HCT116 (cell line): ENCODE results near the gene TLR5. TPM values are rescaled to one million over a fixed set of nuclear protein-coding genes. Genes with fewer than 3 reads are reported as not detected.

ENCODE experiments used
- ATAC-seq: fragments of 200-7000 bp; cut with Tn5 transposase; 2 replicates; pipeline ENCODE4 v1.9.1; 2020; ENCODE audit warnings: mild to moderate bottlenecking, moderate library complexity
- BruUV-seq: library from RNA; stranded (reverse); fragments of 400-500 nt; replicated peaks from 2 replicates; lab custom pipeline; 2021; lab: Mats Ljungman, UMichigan
- CTCF ChIA-PET: fragments of 300-600 bp; sonication (Branson Sonifier 250); formaldehyde crosslinking; loops from one replicate; lab custom pipeline; 2021; ENCODE audit warnings: antibody characterized with exemption; lab: Charles Lee
- POLR2A ChIA-PET: fragments of 300-600, 350-600 bp; sonication (Branson Sonifier 250); formaldehyde crosslinking; loops from one replicate; lab custom pipeline; 2021; ENCODE audit warnings: antibody characterized with exemption; lab: Charles Lee
- RAD21 ChIA-PET, 2 experiments: fragments of 300-600 bp; sonication (Branson Sonifier 250); formaldehyde crosslinking; loops; one replicate each; lab custom pipeline; 2023; ENCODE audit warnings: low total read pairs in 2 of 2; ENCODE audit not compliant: uncharacterized antibody in 2 of 2, unreplicated experiment in 2 of 2, low non-redundant PET in 1 of 2; lab: Charles Lee
- DNase-seq: peaks from one replicate; pipeline ENCODE4 v3.0.0-alpha.2; 2010; ENCODE audit warnings: low read depth, low spot score
- H2AFZ ChIP-seq: fragments of 200-600 bp; shearing (Covaris generic), sonication (generic); 2 replicates; pipeline ENCODE4 v1.6.1; 2017; ENCODE audit warnings: low read depth, mixed run types, mixed read lengths, antibody characterized with exemption, low read length; ENCODE audit not compliant: poor library complexity, severe bottlenecking
- H3K27ac ChIP-seq: 2 replicates; pipeline ENCODE4 v1.5.1; 2012; ENCODE audit warnings: low read depth, low read length
- H3K27me3 ChIP-seq: fragments of 200-600 bp; sonication (generic); 2 replicates; pipeline ENCODE4 v1.6.1; 2016; ENCODE audit warnings: mixed run types, low read length, mixed read lengths; ENCODE audit not compliant: insufficient read depth
- H3K36me3 ChIP-seq, 2 experiments: fragments of 200-500 bp in 1 of 2; fragments of 200-600 bp in 1 of 2; sonication (Bioruptor generic) in 1 of 2; sonication (generic) in 1 of 2; 2 replicates each; pipeline versions ENCODE4 v1.5.1 to v1.6.1; 2014 to 2016; ENCODE audit warnings: low read length in 2 of 2, inconsistent platforms in 1 of 2, mixed read lengths in 1 of 2, mixed run types in 1 of 2; ENCODE audit not compliant: insufficient read depth in 2 of 2, control insufficient read depth in 1 of 2
- H3K4me1 ChIP-seq, 2 experiments: fragments of 200-600 bp in 1 of 2; sonication (generic) in 1 of 2; 2 replicates each; pipeline versions ENCODE4 v1.5.1 to v1.6.1; 2012 to 2017; ENCODE audit warnings: low read length in 2 of 2, inconsistent platforms in 1 of 2, mild to moderate bottlenecking in 1 of 2, mixed read lengths in 1 of 2, mixed run types in 1 of 2, moderate library complexity in 1 of 2; ENCODE audit not compliant: insufficient read depth in 2 of 2, control insufficient read depth in 1 of 2
- H3K4me2 ChIP-seq: fragments of 200-600 bp; sonication (generic); 2 replicates; pipeline ENCODE4 v1.6.1; 2017; ENCODE audit warnings: mixed run types, low read length, mixed read lengths
- H3K4me3 ChIP-seq, 2 experiments: fragments of 200-600 bp in 1 of 2; sonication (generic) in 1 of 2; replicated peaks in 1 of 2; 2 replicates each; pipeline ENCODE4 v1.5.1; 2011 to 2016; ENCODE audit warnings: low read length in 2 of 2, control low read depth in 1 of 2, low read depth in 1 of 2, mild to moderate bottlenecking in 1 of 2, mixed read lengths in 1 of 2, mixed run types in 1 of 2
- H3K79me2 ChIP-seq: fragments of 200-600 bp; sonication (generic); 2 replicates; pipeline ENCODE4 v1.6.1; 2017; ENCODE audit warnings: mild to moderate bottlenecking, mixed run types, low read length, moderate library complexity, mixed read lengths; ENCODE audit not compliant: insufficient read depth
- H3K9ac ChIP-seq: fragments of 200-600 bp; sonication (generic); 2 replicates; pipeline ENCODE4 v1.6.1; 2016; ENCODE audit warnings: low read length, mixed read lengths
- H3K9me2 ChIP-seq: fragments of 200-600 bp; sonication (generic), shearing (Covaris generic); 2 replicates; pipeline ENCODE4 v1.6.1; 2017; ENCODE audit warnings: mixed run types, mild to moderate bottlenecking, moderate library complexity; ENCODE audit not compliant: insufficient read depth
- H3K9me3 ChIP-seq, 2 experiments: fragments of 200-500 bp in 1 of 2; fragments of 200-600 bp in 1 of 2; sonication (Bioruptor generic) in 1 of 2; sonication (generic) in 1 of 2; 2 replicates each; pipeline ENCODE4 v1.6.1; 2014 to 2017; ENCODE audit warnings: low read length in 2 of 2, mixed read lengths in 2 of 2, inconsistent platforms in 1 of 2, low read depth in 1 of 2, mild to moderate bottlenecking in 1 of 2, mixed run types in 1 of 2, moderate library complexity in 1 of 2; ENCODE audit not compliant: control insufficient read depth in 1 of 2, insufficient read depth in 1 of 2
- H4K20me1 ChIP-seq: fragments of 200-600 bp; sonication (generic), shearing (Covaris generic); 2 replicates; pipeline ENCODE4 v1.6.1; 2017; ENCODE audit warnings: mixed run types, mild to moderate bottlenecking, moderate library complexity; ENCODE audit not compliant: insufficient read depth
- CBX3 ChIP-seq: IDR thresholded peaks from 2 replicates; pipeline ENCODE4 v1.6.1; 2012; ENCODE audit warnings: low read depth
- EGR1 ChIP-seq: IDR thresholded peaks from 2 replicates; pipeline ENCODE4 v1.6.1; 2012; ENCODE audit warnings: low read depth
- ELF1 ChIP-seq: IDR thresholded peaks from 2 replicates; pipeline ENCODE4 v1.6.1; 2012; ENCODE audit warnings: low read depth, borderline replicate concordance
- EZH2phosphoT487 ChIP-seq: fragments of 200-600 bp; IDR thresholded peaks from 2 replicates; pipeline ENCODE4 v1.6.1; 2018; ENCODE audit warnings: antibody characterized with exemption, borderline replicate concordance
- FOSL1 ChIP-seq: IDR thresholded peaks from 2 replicates; pipeline ENCODE4 v1.6.1; 2012; ENCODE audit warnings: low read depth
- RAD21 ChIP-seq: IDR thresholded peaks from 2 replicates; pipeline ENCODE4 v1.6.1; 2012; ENCODE audit warnings: low read depth, mild to moderate bottlenecking
- SIN3A ChIP-seq: IDR thresholded peaks from 2 replicates; pipeline ENCODE4 v1.6.1; 2012; ENCODE audit warnings: low read depth
- SRF ChIP-seq: IDR thresholded peaks from 2 replicates; pipeline ENCODE4 v1.6.1; 2012; ENCODE audit warnings: low read depth
- ZFX ChIP-seq: fragments of 450-650 bp; IDR thresholded peaks from 2 replicates; pipeline ENCODE4 v1.6.1; 2017
- intact Hi-C: fragments of 100-400 bp; cut with micrococcal nuclease; formaldehyde crosslinking; loops from 2 replicates; pipeline ENCODE4 v1.10.0; 2022
- total RNA-seq: library from RNA; stranded (reverse); gene quantifications from one replicate; pipeline ENCODE4 v1.2.1, GENCODE V29; 2021; ENCODE audit not compliant: unreplicated experiment
- TF ChIP-seq, protein P1 (sequence below): IDR thresholded peaks from 2 replicates; pipeline ENCODE4 v1.6.1; 2012
- TF ChIP-seq, protein P2 (sequence below): IDR thresholded peaks from 2 replicates; pipeline ENCODE4 v1.6.1; 2012; ENCODE audit warnings: low read depth

The TLR5 gene
- total RNA-seq, 1 experiment from 2014 or later, result 1.2 TPM

GRCh38 chr1:223116950-223117349 is 26.1 kb downstream of the TLR5 start (continued):
- no peak for TF ChIP-seq RAD21
- TF ChIP-seq, protein P1, sequence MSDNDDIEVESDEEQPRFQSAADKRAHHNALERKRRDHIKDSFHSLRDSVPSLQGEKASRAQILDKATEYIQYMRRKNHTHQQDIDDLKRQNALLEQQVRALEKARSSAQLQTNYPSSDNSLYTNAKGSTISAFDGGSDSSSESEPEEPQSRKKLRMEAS, result no peak
- no peak for TF ChIP-seq ELF1
- TF ChIP-seq SRF, result no peak
- no peak for TF ChIP-seq CBX3
- TF ChIP-seq, all 23 proteins: peak for 0

- no peak for DNase-seq
- CTCF ChIA-PET, result interaction anchor here (1.7 to 2.0 kb wide), 3 partner anchors 9 to 25 kb away, joined by 4 to 15 read pairs (median 4); no protein-coding TSS in a partner anchor
- peaks cover 4 to 10% of the 10 kb centered on the region in 2 experiments; a peak in 3 of 4 replicates for H3K4me1 ChIP-seq
- no peak overlapping the region for H3K4me2 ChIP-seq
- RAD21 ChIA-PET, result no interaction called here
- H3K79me2 ChIP-seq, result no peaks in the 10 kb centered on the region
- POLR2A ChIA-PET, result no interaction called here
- H4K20me1 ChIP-seq, result no peaks in the 10 kb centered on the region
- no peak overlapping the region for H3K9ac ChIP-seq
- H2AFZ ChIP-seq, result no peak overlapping the region
- BruUV-seq, result no TSS peak
- no peaks in the 10 kb centered on the region for H3K36me3 ChIP-seq
- no peaks in the 10 kb centered on the region for H3K9me2 ChIP-seq
- no peak overlapping the region for H3K4me3 ChIP-seq
- intact Hi-C loops, result no loop called here
- no peak overlapping the region for H3K27ac ChIP-seq
- no peak for ATAC-seq
- H3K27me3 ChIP-seq, result no peaks in the 10 kb centered on the region
- H3K9me3 ChIP-seq, result no peaks in the 10 kb centered on the region
- TF ChIP-seq, protein P2, sequence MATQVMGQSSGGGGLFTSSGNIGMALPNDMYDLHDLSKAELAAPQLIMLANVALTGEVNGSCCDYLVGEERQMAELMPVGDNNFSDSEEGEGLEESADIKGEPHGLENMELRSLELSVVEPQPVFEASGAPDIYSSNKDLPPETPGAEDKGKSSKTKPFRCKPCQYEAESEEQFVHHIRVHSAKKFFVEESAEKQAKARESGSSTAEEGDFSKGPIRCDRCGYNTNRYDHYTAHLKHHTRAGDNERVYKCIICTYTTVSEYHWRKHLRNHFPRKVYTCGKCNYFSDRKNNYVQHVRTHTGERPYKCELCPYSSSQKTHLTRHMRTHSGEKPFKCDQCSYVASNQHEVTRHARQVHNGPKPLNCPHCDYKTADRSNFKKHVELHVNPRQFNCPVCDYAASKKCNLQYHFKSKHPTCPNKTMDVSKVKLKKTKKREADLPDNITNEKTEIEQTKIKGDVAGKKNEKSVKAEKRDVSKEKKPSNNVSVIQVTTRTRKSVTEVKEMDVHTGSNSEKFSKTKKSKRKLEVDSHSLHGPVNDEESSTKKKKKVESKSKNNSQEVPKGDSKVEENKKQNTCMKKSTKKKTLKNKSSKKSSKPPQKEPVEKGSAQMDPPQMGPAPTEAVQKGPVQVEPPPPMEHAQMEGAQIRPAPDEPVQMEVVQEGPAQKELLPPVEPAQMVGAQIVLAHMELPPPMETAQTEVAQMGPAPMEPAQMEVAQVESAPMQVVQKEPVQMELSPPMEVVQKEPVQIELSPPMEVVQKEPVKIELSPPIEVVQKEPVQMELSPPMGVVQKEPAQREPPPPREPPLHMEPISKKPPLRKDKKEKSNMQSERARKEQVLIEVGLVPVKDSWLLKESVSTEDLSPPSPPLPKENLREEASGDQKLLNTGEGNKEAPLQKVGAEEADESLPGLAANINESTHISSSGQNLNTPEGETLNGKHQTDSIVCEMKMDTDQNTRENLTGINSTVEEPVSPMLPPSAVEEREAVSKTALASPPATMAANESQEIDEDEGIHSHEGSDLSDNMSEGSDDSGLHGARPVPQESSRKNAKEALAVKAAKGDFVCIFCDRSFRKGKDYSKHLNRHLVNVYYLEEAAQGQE, result no peak
- TF ChIP-seq ZFX (no peak), EGR1 (no peak), FOSL1 (no peak), EZH2phosphoT487 (no peak), SIN3A (no peak)
- TF ChIP-seq, protein P1, result no peak
Observed at GRCh38 chr1:223114871-223115270, 28.2 kb downstream of the TLR5 start.
